ENCODE data around the gene UBXN6.

Gene UBXN6

GRCh38 chr19:4402171-4403004 is 55.2 kb downstream of the UBXN6 start, which contains the start of gene CHAF1A:
CHAF1A (plus strand) TSS chr19:4402640; CDS start chr19:4402763, 123 bp downstream.
- DNase-seq, result peak; percentile 98

GRCh38 chr19:4401769-4402170 is 55.8 kb downstream of the UBXN6 start:
- no peak for DNase-seq

- DNase-seq, result peak; percentile 89
These were observed 57.3 kb downstream of the UBXN6 start, which contains the start of gene SH3GL1 for GRCh38 chr19:4400135-4400936. SH3GL1 (minus strand) TSS chr19:4400547; CDS start chr19:4400368, 179 bp downstream.

- DNase-seq, result no peak
These were observed 57.8 kb downstream of the UBXN6 start for GRCh38 chr19:4399812-4400134.

- no peak for DNase-seq
These were observed 60.4 kb downstream of the UBXN6 start for GRCh38 chr19:4396949-4397783.

All from retina (tissue), 1 donor.